Panc1 (cell line): ENCODE measurements around the gene PRR15.

ENCODE experiments used
- POLR2AphosphoS5 ChIP-seq: IDR thresholded peaks from 2 replicates; pipeline ENCODE4 v1.6.1; 2012; ENCODE audit warnings: mild to moderate bottlenecking, low read depth, low read length, moderate library complexity
- TCF7L2 ChIP-seq: IDR thresholded peaks from 2 replicates; pipeline ENCODE4 v1.6.1; 2011; ENCODE audit warnings: mild to moderate bottlenecking, low read depth, low read length, inconsistent platforms
- TF ChIP-seq, protein P1 (sequence below): fragments of 450-650 bp; IDR thresholded peaks from 2 replicates; pipeline ENCODE4 v1.5.1; 2017; ENCODE audit warnings: mild to moderate bottlenecking
- TF ChIP-seq, protein P2 (sequence below), 2 experiments: IDR thresholded peaks; 2 replicates each; pipeline ENCODE4 v1.6.1; 2011 to 2012; ENCODE audit warnings: low read depth in 2 of 2, control low read depth in 1 of 2, low read length in 1 of 2, mild to moderate bottlenecking in 1 of 2, moderate library complexity in 1 of 2; ENCODE audit not compliant: insufficient read depth in 1 of 2

DNA sequence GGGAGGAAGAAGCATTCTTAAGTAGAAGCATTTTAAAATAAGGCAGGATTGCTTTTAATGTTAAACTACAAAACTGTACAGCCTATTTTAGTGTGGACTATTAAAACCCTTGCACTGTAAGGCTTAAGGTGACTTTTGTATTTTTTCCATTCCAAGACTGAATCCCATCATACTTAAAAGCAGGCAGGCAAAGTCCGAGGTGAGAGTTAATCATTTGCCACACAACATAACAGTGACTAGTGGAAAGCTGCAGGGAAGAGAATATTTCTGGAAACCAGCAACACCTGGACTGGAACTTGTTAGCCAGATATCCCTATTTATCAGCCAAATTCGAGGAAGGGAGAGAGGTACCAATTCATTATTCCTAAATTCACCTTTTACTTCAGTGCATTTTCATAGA is 3.5 kb downstream of the PRR15 start:
- TF ChIP-seq TCF7L2: no peak
- TF ChIP-seq, protein P1, sequence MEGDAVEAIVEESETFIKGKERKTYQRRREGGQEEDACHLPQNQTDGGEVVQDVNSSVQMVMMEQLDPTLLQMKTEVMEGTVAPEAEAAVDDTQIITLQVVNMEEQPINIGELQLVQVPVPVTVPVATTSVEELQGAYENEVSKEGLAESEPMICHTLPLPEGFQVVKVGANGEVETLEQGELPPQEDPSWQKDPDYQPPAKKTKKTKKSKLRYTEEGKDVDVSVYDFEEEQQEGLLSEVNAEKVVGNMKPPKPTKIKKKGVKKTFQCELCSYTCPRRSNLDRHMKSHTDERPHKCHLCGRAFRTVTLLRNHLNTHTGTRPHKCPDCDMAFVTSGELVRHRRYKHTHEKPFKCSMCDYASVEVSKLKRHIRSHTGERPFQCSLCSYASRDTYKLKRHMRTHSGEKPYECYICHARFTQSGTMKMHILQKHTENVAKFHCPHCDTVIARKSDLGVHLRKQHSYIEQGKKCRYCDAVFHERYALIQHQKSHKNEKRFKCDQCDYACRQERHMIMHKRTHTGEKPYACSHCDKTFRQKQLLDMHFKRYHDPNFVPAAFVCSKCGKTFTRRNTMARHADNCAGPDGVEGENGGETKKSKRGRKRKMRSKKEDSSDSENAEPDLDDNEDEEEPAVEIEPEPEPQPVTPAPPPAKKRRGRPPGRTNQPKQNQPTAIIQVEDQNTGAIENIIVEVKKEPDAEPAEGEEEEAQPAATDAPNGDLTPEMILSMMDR: no peak
- TF ChIP-seq POLR2AphosphoS5: no peak
- TF ChIP-seq, protein P2, sequence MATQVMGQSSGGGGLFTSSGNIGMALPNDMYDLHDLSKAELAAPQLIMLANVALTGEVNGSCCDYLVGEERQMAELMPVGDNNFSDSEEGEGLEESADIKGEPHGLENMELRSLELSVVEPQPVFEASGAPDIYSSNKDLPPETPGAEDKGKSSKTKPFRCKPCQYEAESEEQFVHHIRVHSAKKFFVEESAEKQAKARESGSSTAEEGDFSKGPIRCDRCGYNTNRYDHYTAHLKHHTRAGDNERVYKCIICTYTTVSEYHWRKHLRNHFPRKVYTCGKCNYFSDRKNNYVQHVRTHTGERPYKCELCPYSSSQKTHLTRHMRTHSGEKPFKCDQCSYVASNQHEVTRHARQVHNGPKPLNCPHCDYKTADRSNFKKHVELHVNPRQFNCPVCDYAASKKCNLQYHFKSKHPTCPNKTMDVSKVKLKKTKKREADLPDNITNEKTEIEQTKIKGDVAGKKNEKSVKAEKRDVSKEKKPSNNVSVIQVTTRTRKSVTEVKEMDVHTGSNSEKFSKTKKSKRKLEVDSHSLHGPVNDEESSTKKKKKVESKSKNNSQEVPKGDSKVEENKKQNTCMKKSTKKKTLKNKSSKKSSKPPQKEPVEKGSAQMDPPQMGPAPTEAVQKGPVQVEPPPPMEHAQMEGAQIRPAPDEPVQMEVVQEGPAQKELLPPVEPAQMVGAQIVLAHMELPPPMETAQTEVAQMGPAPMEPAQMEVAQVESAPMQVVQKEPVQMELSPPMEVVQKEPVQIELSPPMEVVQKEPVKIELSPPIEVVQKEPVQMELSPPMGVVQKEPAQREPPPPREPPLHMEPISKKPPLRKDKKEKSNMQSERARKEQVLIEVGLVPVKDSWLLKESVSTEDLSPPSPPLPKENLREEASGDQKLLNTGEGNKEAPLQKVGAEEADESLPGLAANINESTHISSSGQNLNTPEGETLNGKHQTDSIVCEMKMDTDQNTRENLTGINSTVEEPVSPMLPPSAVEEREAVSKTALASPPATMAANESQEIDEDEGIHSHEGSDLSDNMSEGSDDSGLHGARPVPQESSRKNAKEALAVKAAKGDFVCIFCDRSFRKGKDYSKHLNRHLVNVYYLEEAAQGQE (IDR thresholded peaks at IDR 0.05; ENCODE audit: insufficient read depth in 1 of 2, low read depth in 2 of 2, low read length in 1 of 2): no peak
